Stimulated activated CD8-positive, alpha-beta memory T cell treated with anti-CD3 and anti-CD28 coated beads, Interleukin-7, amount 100 ng/mL, for 1 hour (primary cell): ENCODE measurements around the gene WDR48.

Experiments
- DNase-seq, 2 donors: peaks; one replicate each; pipeline ENCODE4 v3.0.0-alpha.2; 2020; ENCODE audit warnings: low read depth in 2 of 2

WDR48 gene

GRCh38 chr3:39063143-39063542, 11.3 kb downstream of the WDR48 start:
- no peak for DNase-seq

DNA sequence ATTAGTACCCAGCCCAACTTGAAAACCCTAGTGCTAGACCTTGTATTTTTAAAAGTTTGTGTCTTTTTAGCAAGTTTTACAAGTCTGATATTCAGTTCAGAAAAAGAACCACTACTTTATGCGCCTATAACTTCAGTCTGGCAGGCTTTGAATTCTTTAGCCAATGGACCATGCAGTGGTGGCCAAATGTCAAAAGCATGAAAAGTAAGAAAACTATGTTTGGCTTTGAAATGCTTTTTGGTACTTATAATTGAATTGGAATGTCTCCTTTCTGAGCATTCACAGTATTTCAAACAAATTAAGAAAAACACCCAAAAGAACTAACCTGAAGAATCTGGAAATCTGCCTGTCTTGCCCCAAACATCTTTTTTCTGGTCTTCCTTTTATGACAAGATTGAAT, 12.8 kb downstream of the WDR48 start:
- DNase-seq = no peak

DNA sequence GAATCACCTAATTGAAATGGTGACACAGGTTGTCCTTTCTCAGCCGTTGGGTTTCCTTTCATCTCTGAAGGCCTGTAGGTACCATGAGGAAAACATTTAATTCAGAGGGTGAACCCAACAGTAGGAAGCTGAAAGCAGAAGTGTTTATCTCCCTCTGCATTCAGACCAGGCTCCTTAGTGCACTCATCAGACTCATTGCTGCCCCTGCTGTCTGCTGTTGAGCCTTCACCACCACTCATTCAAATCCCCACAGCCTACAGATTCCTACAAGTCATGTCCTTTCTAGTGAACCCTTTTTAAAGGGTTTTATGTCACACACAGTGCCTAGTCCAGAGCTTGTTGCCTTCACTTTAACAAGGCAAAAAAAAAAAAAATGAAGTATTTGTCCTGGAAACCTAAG, 13.4 kb downstream of the WDR48 start:
- DNase-seq = no peak

DNA sequence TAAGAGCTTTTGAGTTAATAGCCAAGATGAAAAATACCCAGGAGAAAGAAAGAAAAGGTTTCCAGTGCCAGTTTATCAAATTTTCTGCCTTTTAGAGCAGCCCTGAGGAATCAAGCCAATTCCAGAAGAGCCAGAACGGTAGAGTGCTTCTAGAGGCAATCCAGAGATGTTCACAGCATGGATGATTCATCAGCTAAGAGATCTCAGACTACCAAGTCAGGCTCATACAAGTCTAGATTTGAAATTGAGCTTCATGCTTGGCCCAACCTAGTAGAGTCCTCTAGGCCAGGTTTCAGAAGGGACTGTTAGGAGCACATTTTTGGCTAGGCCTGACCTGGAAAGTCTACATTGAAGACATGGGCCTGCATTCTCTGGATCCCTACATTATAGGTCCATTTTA, 15.5 kb downstream of the WDR48 start:
- no peak for DNase-seq

DNA sequence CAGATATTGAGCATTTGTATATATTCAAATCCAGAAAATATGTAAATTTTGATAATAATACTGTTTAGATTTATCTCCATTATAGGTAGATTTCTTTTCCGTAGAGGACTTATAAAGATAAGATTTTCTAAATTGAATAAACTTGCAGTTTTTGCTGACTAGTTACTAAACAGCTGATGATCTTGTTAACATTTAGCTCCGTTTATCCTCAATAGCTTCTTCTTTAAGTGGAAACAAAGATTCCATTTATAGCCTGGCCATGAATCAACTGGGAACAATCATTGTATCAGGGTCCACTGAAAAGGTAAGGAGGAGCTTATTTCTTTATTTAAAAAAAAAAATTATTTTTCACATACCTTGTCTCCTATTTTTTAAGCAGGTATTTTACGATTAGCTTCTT, 16.7 kb downstream of the WDR48 start:
- DNase-seq = no peak

DNA sequence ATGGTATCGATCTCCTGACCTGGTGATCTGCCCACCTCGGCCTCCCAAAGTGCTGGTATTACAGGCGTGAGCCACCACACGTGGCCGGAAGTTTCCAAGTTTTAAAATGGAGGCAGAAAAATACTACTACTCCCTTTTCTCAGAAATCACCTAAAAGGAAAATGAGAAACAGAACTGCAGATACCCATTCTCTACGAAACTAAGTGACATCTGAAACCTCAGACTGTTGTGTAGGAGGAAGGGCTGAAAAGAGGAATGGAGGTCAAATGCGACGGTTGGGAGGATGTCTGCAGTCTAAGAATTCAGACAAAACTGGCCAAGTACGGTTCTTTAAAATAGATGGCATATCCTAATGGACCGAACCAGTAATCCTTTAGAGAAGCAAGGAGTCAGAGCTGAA, 24.1 kb downstream of the WDR48 start:
- DNase-seq = no peak

GRCh38 chr3:39079530-39079929, 27.7 kb downstream of the WDR48 start:
- no peak for DNase-seq

DNA sequence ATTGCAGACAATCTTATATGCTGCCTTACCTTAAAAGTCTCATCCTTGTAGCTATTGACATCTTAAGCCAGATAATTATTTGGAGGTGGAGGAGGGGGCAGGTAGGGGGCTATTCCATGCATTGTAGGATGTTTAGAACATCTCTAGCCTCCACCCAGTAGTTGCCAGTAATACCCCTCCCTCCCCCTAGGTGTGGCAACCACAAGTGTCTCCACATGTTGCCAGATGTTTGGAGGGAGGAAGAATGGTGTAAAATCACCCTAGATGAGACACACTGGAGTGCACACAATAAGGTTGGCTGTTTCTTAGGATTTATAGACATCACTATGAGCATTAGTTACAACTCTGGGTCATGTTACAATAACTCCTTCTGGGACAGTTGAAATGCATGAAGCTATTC, 28.2 kb downstream of the WDR48 start:
- DNase-seq = no peak

DNA sequence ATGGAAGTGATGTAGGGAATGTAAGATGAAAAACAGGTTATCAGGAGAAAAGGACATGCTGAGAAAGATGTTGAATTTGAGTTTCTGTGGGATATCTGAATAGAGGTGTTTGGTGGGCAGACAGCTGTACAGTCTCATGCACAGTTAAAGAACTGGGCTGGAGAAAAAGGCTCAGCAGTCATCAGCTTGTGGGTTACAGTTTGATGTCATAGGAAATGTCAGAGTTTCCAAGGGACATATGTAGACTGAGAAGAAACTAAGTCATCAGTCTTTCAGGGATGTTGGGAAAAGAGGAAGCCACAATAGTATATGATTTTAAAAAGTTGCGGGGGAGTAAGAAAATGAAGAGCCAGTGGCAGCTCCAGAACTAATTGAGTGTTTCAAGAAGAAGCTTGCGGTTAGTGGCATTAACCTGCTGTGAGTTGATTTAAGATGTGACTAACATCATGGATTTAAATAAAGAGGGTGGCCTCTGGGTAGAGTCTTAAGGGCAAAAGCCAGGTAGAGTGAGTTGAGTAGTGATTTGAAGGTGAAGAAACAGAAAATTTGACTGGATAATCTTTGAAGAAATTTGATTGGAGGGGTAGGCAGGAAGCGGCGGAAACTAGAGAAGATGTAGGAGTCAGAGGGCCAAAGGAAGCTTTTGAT, 31.0 kb downstream of the WDR48 start:
- DNase-seq = no peak

GRCh38 chr3:39086144-39086543, 34.3 kb downstream of the WDR48 start:
- DNase-seq = no peak

- no peak for DNase-seq
These were observed 36.6 kb downstream of the WDR48 start for GRCh38 chr3:39088456-39088855.

GRCh38 chr3:39088889-39089288, 37.1 kb downstream of the WDR48 start:
- DNase-seq = no peak

GRCh38 chr3:39090922-39091321, 39.1 kb downstream of the WDR48 start:
- DNase-seq = no peak

DNA sequence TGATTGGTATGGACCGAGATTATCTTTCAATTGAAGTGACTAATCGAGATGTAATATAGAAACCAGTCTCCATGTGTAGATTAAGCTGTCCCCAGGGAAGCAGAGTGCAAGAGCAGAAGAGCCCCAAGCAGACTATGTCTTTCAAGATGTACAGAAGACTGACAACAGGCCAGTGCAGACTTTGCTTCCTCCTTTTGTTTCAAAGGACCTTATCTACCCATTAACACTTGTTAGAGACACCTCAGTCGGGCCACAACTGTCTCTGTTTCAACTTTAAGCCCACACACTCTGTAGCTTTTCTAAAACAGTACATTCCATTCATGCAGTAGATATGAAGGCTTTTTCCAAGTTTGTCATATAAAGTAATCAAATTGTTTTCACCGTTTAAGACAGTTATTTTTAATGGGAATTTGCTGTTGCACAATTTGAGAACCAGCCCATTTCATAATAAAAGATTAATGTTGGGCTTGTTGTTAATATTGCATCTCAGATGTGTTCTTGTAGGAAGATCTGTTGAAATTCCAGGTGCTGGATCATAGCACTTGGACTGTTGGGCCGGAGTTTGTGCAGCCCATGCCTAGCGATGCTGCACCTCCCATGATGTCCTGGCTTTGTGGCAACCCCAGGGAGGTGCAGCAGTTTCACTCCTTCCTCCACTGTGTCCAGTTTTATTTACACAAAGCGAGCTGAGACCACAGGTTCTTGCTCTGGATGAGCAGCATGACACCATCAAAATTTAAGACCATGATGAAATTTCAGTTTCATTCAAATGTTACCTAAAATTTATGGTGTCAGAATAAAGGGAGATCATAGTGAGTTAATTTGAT, 43.2 kb downstream of the WDR48 start:
- no peak for DNase-seq

DNA sequence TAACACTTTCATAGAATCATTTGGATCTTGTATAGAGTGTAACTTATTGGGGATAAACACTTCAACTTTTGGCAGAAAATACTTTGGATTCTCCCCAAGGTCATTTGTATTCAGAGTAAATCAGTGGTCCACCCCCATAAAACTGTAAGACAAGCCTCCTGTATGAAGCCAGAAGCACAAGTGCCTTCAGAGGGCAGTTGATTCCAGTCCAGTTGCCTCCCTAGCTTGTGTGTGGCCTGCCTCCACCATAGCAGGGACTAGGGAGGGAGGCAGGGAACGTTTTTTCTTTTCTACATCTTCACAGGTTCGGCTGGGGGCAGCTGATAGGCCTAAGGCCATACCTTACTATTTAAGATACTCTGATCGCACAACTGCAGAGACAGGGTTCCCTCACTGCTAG, 44.0 kb downstream of the WDR48 start:
- DNase-seq = no peak

GRCh38 chr3:39096775-39097174, 45.0 kb downstream of the WDR48 start:
- DNase-seq = no peak

- no peak for DNase-seq
These were observed 46.1 kb downstream of the WDR48 start for GRCh38 chr3:39097716-39098472.

- DNase-seq = no peak
These were observed 46.7 kb downstream of the WDR48 start for GRCh38 chr3:39098473-39099000.

GRCh38 chr3:39099242-39099641, 47.4 kb downstream of the WDR48 start:
- no peak for DNase-seq

GRCh38 chr3:39099738-39100499, 48.1 kb downstream of the WDR48 start:
- no peak for DNase-seq

GRCh38 chr3:39100500-39100886, 48.7 kb downstream of the WDR48 start:
- no peak for DNase-seq
